Activated effector memory CD4-positive, alpha-beta T cell treated with Interleukin-2 at 50 U/mL for 16 hours (primary cell): ENCODE results near the gene EPDR1.
"Not testable (repeated sequence)": the region's sequence is repeated elsewhere in the genome, so short reads cannot be mapped to it uniquely, and the experiment has no call there.

Source experiments
- DNase-seq: peaks from one replicate; pipeline ENCODE4 v3.0.0-alpha.2; 2020

Gene EPDR1

GRCh38 chr7:37930226-37930948 is 9.9 kb downstream of the EPDR1 start:
- DNase-seq, result no peak

- DNase-seq, result no peak
Measured at GRCh38 chr7:37932543-37932942, 12.1 kb downstream of the EPDR1 start.

- no peak for DNase-seq
Measured at GRCh38 chr7:37933018-37933566, 12.7 kb downstream of the EPDR1 start.

- DNase-seq, result no peak
Measured at GRCh38 chr7:37942934-37943610, 22.6 kb downstream of the EPDR1 start.

GRCh38 chr7:37943905-37944736 is 23.7 kb downstream of the EPDR1 start:
- DNase-seq, result no peak

GRCh38 chr7:37944737-37945054 is 24.3 kb downstream of the EPDR1 start:
- no peak for DNase-seq

- no peak for DNase-seq
Measured at GRCh38 chr7:37945336-37945735, 24.9 kb downstream of the EPDR1 start.

GRCh38 chr7:37947138-37947940 is 26.9 kb downstream of the EPDR1 start:
- no peak for DNase-seq

GRCh38 chr7:37947941-37948210 is 27.4 kb downstream of the EPDR1 start:
- no peak for DNase-seq

GRCh38 chr7:37952240-37952639 is 31.8 kb downstream of the EPDR1 start:
- no peak for DNase-seq

GRCh38 chr7:37954217-37954616 is 33.8 kb downstream of the EPDR1 start:
- DNase-seq, result not testable (repeated sequence)

GRCh38 chr7:37956791-37957190 is 36.4 kb downstream of the EPDR1 start:
- no peak for DNase-seq

GRCh38 chr7:37957221-37957970 is 37.0 kb downstream of the EPDR1 start:
- DNase-seq, result no peak

GRCh38 chr7:37960483-37960882 is 40.0 kb downstream of the EPDR1 start:
- no peak for DNase-seq

GRCh38 chr7:37961251-37961650 is 40.8 kb downstream of the EPDR1 start:
- no peak for DNase-seq

- no peak for DNase-seq
Measured at GRCh38 chr7:37964196-37964595, 43.8 kb downstream of the EPDR1 start.

- no peak for DNase-seq
Measured at GRCh38 chr7:37970211-37970610, 49.8 kb downstream of the EPDR1 start.

- DNase-seq, result no peak
Measured at GRCh38 chr7:37971491-37971890, 51.1 kb downstream of the EPDR1 start.

GRCh38 chr7:37973915-37974314 is 53.5 kb downstream of the EPDR1 start:
- no peak for DNase-seq

GRCh38 chr7:37974711-37975110 is 54.3 kb downstream of the EPDR1 start:
- DNase-seq, result no peak

- DNase-seq, result no peak
Measured at GRCh38 chr7:37977243-37977642, 56.8 kb downstream of the EPDR1 start.

GRCh38 chr7:37981664-37982063 is 61.2 kb downstream of the EPDR1 start:
- DNase-seq, result no peak
